Limb (tissue), 2 donors: ENCODE measurements around the gene OR9I1.

Source experiments
- DNase-seq, 2 donors: peaks; one replicate each; pipeline ENCODE4 v3.0.0-alpha.2; 2016; ENCODE audit errors: extremely low spot score in 2 of 2

OR9I1 gene, protein sequence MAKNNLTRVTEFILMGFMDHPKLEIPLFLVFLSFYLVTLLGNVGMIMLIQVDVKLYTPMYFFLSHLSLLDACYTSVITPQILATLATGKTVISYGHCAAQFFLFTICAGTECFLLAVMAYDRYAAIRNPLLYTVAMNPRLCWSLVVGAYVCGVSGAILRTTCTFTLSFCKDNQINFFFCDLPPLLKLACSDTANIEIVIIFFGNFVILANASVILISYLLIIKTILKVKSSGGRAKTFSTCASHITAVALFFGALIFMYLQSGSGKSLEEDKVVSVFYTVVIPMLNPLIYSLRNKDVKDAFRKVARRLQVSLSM

DNA sequence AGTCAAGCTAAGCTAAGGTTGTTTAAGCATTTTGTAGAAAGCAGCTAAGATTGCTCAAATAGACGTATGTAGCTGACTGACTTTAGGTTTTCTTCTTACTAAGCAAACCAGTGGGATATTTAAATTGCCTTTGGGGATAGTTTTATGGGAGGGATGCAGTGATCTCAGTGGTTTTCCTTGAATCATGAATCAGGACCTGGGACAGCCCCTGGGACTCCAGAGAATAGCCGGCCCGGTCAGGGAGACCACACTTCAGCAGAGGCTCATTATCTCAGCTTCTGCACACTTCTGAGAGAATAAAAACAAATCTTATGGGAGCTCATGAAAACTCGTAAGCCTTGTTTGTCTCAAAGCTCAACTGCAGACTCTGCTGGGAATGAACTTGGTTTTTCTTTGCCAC lies at the start of gene OR9I1:
OR9I1 (minus strand) TSS at position 62 of the 400 bp plus-strand sequence. CDS start 6,086 bp downstream, outside the sequence.
- DNase-seq, result no peak

- DNase-seq, result no peak
Measured at GRCh38 chr11:58165504-58166106, 40.3 kb upstream of the OR9I1 start.

GRCh38 chr11:58164990-58165389 lies 39.7 kb upstream of the OR9I1 start:
- DNase-seq, result no peak

DNA sequence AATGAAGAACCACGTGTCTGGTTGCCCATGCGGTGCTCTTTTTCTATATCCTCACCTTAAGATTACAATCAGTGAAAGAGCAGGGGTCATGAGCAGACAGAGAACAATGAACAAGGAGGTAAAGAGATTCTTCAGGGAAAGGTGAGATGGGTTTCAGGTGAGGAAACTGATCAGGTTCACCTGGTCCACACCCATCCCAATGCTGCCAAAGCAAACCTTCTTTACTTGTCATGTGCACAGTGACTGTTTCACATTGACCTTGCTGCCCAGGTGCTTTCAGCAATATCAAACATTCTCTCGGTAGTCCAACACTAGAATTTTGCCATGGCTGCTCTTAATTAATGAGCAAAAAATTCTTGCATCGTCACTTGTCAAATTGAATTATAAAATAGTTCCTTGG lies 39.1 kb upstream of the OR9I1 start:
- no peak for DNase-seq

- DNase-seq, result no peak
Measured at GRCh38 chr11:58152781-58153180, 27.5 kb upstream of the OR9I1 start.

DNA sequence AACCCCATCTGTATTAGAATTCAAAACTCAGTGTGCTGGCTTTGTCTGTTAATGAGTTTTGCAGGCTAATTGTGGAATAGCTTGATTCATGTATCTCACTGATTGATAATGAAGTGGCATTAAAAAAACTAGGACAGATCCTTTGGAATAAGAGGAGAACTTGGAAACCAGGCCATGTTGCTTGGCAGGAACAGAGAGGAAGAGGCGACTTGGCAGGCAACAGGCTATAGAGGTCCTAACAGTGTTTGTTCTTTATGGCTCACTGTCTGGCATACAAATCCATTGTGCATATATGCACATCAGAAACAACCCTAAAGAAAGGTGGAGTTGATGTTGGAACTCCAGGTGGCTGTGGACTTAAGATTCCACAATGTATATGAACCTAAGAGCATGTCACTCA lies 17.4 kb upstream of the OR9I1 start:
- no peak for DNase-seq

GRCh38 chr11:58135171-58135570 lies 9.8 kb upstream of the OR9I1 start:
- DNase-seq, result no peak

DNA sequence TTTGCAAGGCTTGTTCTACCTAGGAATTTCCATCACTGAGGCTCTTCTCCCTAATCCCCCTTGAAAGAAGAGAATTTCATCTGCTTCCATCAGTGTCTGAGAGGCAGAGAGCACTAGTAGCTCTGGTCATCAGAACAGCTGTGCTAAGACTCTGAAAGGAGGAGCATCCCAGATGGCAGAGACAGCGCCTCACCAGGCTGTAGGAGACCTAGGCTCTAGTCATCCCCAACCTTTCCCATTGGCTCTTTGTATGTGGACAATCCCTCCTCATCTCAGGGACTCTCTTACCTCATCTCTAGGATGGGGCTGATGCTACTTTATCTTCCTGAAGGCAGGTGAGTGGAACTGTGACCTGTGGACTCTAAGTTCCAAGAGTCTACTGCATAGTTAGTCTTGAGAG lies 8.8 kb upstream of the OR9I1 start:
- no peak for DNase-seq

DNA sequence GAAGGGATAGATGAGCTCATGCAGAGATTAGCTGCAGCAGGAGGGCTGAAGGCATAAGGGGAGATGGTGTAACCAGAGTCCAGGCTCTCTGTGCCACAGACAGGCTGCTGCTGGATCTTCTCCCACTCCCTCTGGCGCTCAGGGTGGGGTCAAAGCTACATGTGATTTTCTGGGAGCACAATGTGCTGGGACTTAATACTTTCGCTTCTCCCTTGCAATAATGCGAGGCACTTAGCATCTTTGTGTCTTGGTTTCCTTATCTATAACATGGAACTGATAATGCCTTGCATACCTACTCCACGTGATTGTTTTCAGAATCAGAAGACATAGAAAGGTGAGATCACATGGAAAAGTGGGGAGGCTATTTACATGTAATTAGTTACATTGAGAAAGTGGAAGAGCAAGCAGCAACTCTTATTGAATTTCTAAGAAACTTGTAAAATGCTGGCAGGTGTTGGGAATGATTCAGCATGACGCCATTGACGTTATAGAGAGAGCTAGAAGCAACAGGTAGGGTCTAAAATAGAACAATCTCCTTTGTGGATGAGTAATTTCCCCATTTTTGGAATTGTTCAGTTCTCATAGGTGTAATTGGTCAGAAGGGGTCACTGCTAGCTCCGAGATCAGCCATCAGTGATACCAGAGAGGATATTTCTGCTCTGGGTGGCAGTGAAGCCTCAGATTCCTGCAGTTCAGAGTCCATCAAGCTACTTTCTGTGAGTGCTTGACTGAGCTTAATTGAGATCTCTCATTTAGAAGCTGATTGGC lies 8.2 kb upstream of the OR9I1 start:
- no peak for DNase-seq

- DNase-seq, result no peak
Measured at GRCh38 chr11:58127350-58127749, 2.0 kb upstream of the OR9I1 start.

DNA sequence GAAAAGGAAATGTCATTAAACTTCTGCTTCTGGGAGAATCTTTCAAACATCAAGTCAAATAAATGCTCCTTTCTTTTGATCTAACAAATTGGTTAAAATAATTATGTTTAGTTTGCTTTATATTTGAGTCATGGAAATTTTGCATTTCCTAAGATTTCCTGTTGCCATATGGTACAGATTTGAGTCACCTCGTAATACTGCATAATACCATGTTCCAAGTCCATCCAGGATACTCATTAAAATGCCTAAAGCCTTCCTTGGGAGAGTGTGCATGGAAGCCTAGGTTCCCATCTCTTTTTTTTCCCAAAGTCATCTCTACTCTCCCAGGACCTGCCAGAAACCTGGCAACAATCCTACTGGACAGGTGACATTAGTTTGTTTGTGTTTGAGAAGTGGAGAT lies 4.2 kb downstream of the OR9I1 start:
- DNase-seq, result no peak

GRCh38 chr11:58097437-58097836 lies 27.9 kb downstream of the OR9I1 start:
- DNase-seq, result no peak

GRCh38 chr11:58086528-58086927 lies 38.8 kb downstream of the OR9I1 start:
- DNase-seq, result no peak

DNA sequence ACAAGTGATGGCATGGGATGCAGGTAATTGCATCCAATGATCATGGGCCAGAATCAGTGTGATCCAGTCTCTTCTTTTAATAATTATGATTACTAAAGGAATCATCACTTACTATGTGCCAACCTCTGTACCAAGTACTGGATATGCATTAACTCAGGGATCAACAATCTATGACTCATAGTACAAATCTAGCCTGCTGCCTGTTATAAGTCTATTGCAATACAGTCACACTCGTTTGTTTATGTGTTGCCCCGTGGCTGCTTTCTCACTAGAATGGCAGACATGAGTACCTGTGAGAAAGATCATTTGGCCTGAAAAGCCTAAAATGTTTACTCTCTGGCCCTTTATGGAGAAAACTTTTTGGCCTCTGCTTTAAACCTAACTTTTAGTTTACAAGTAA lies 49.5 kb downstream of the OR9I1 start:
- DNase-seq, result no peak

- no peak for DNase-seq
Measured at GRCh38 chr11:58070585-58070984, 54.7 kb downstream of the OR9I1 start.

DNA sequence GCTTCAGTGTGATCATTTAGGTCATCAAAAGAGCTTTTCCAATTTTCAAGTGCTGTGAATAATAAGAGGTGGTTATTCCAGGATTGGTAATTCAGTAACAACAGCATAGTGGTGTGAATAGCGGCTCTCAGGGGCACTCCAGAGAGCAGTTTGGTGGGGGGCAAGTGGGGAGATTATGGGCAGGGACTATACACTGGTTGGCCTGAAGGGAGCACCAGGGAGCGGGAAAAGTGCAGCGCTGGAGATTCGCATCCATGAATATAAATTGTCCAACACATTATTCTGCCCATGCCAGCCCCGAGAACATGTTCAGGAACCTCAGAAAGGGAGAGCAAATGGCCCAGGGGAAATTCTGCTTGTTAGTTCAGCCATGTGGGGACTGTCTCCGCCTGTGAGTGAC lies 56.7 kb downstream of the OR9I1 start:
- no peak for DNase-seq

- DNase-seq, result no peak
Measured at GRCh38 chr11:58067685-58068084, 57.6 kb downstream of the OR9I1 start.
